Dendritic cell treated with granulocyte-macrophage colony-stimulating factor and Interleukin-4, amounts not matched to agents 40 ng/mL and 50 ng/mL, for 4 days (primary cell): Measurements from ENCODE around the gene RNF43.

Source experiments
- H3K27ac Mint-ChIP-seq: one replicate; pipeline ENCODE4 v1.8.0; 2022; ENCODE audit warnings: mild to moderate bottlenecking, mixed read lengths
- H3K27me3 Mint-ChIP-seq: one replicate; pipeline ENCODE4 v1.8.0; 2022; ENCODE audit warnings: mild to moderate bottlenecking, mixed read lengths
- H3K36me3 Mint-ChIP-seq: one replicate; pipeline ENCODE4 v1.8.0; 2022; ENCODE audit warnings: low read depth, mixed read lengths
- H3K4me1 Mint-ChIP-seq: one replicate; pipeline ENCODE4 v1.8.0; 2022; ENCODE audit warnings: low read depth, mixed read lengths
- H3K4me3 Mint-ChIP-seq: one replicate; pipeline ENCODE4 v1.8.0; 2022; ENCODE audit warnings: mild to moderate bottlenecking, moderate library complexity, mixed read lengths
- H3K9me3 Mint-ChIP-seq: one replicate; pipeline ENCODE4 v1.8.0; 2022; ENCODE audit warnings: mixed read lengths
- intact Hi-C: fragments of 100-400 bp; cut with micrococcal nuclease; formaldehyde crosslinking; loops from one replicate; pipeline ENCODE4 v1.15.0; 2022

RNF43 gene

DNA sequence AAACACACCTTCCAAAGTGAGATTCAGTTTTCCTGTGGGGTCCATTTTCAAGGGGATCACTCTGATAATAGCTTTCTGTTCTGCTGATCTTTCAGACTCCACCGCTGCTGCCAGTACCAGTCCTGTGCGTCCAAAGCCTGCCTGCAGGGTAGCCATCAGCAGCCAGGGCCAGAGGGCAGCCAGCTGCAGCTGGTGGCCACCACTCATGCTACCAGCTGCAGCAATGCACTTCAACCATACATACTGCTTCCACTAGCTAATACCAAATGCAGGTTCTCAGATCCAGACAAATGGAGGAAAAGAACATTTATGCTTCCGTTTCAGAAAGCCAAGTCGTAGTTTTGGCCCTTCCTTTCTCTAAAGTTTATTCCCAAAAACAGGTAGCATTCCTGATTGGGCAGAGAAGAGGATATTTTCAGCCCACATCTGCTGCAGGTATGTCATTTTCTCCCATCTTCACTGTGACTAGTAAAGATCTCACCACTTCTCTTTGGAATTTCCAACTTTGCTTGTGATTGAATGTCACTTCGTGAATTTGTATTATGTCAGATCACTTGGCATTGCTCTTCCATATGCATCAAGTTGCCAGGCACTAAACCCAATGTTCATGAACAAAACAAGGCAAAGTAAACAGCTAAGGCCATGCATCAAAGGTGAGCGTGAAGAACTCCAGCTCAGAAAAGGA, 1.8 kb downstream of the RNF43 start:
- Mint-ChIP-seq H3K36me3 (no peaks in the 10 kb centered on the region), H3K4me1 (peaks cover 9% of the 10 kb centered on the region)
- intact Hi-C loops: loop anchor here (2.0 to 10.0 kb wide), 2 partner anchors 61 to 99 kb away; partner anchors contain the start of gene SUPT4H1

DNA sequence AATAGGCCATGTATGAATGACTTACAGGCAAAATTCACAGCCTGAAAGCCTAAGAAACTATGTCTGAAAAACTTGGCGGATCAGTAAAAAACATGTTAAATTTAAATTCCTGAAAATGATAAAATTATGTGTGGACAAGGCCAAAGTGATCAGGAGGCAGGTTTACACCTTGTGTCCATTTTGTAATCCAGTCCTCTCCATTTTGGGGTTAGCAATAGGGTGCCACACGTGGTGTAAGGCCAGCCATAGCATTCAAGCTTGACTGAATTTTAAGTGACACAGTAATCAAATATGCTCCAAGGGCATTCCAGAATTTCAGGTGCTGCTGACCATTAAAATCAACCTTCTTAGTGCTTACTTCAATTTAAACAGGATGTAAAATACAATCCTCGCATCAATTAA, 2.7 kb downstream of the RNF43 start:
- Mint-ChIP-seq H3K4me3 (no peak overlapping the region), H3K4me1 (peaks cover 9% of the 10 kb centered on the region), H3K27me3 (peaks cover 13% of the 10 kb centered on the region), H3K36me3 (no peaks in the 10 kb centered on the region), H3K9me3 (no peaks in the 10 kb centered on the region), H3K27ac (no peak overlapping the region)
- intact Hi-C loops: loop anchor here (10.0 kb wide), 1 partner anchor 60 kb away; the partner anchor contains the start of gene SUPT4H1

More for the DNA sequence above, 1.8 kb downstream of the RNF43 start:
- Mint-ChIP-seq H3K9me3 (no peaks in the 10 kb centered on the region), H3K27me3 (peaks cover 13% of the 10 kb centered on the region), H3K4me3 (no peak overlapping the region), H3K27ac (no peak overlapping the region)

DNA sequence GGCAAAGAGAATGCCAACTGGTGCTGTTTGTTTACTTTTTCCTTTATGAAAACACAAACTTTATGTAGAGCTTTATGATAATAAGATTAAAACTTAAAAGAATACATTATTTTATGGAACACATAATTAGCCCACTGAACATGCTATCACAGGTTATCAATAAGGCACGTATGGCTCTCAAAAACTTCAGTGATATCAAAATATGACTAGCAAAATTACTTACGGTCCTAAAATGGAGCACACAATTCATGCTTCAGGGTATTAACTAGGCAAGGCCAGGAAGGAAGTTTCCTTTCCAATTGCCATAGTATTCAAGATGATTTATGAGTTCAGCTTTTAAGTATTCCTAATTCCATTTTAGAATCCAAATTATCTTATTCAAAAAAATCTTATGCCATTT, 3.6 kb downstream of the RNF43 start:
- Mint-ChIP-seq H3K9me3 (no peaks in the 10 kb centered on the region), H3K36me3 (no peaks in the 10 kb centered on the region), H3K27me3 (peaks cover 15% of the 10 kb centered on the region), H3K4me1 (peaks cover 9% of the 10 kb centered on the region), H3K27ac (no peak overlapping the region), H3K4me3 (no peak overlapping the region)
- intact Hi-C loops: loop anchor here (10.0 kb wide), 1 partner anchor 59 kb away; the partner anchor contains the start of gene SUPT4H1

DNA sequence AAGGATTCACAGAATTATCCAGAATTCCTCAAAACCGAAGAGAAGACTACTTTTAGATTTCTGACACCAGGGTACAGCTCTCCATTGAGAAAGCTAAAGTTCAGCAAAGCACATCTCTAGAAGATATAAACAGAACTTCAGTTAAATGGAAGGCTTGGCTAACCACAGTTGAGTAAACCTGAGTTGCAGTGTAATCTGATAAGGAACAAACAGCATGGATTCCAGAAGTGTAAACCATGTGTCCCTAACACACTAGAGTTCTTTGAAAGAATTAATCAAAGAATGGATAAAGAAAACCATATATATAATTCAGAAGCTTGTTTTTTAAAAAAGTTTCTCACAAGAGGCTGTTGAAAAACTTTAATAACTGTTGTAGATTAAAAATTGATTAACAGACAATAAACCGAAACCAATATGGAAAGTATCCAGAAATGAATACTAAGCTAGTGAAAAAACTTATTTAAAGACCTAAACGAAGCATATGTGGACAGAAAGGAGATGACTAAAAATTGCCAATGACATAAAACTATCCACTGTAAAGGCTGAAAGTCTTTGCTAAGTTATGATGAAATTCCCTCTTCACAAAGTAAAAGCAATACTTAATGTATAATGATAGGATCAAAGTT, 4.3 kb downstream of the RNF43 start:
- Mint-ChIP-seq H3K4me1 (peaks cover 9% of the 10 kb centered on the region), H3K4me3 (no peak overlapping the region), H3K27me3 (peaks cover 15% of the 10 kb centered on the region), H3K27ac (no peak overlapping the region), H3K36me3 (no peaks in the 10 kb centered on the region), H3K9me3 (no peaks in the 10 kb centered on the region)
- intact Hi-C loops: loop anchor here (10.0 kb wide), 1 partner anchor 58 kb away; the partner anchor contains the start of gene SUPT4H1

DNA sequence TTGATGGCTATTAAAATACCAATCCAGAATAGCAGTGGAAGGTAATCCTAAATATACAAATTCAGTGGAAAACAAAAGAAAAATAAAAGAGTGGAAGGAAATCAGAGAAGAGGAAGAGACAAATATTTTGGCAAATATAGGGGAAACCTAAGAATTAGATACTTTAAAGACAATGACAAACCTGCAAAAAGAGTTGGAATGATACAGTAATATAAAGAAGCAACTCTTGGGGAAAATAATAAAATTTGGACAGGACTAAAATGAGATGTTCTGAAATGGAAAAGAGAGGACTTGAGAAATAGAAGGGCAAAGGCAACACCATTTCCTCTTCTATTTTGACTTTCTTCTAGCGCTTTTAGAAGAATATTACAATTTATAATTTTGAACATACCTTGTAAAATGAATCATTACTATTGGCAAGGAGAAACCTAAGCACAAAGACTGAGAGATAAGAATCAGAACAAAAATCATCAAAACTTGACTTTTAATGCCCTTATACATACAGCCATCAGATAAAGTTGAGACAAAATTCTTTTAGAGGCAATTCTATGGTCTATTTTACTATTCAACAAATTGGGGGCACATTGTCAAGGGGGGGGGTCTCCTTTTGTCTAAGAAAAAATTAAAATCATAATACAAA, 5.2 kb downstream of the RNF43 start:
- Mint-ChIP-seq H3K27me3 (peaks cover 12% of the 10 kb centered on the region), H3K4me3 (no peak overlapping the region), H3K27ac (no peak overlapping the region), H3K36me3 (no peaks in the 10 kb centered on the region), H3K4me1 (peaks cover 2% of the 10 kb centered on the region), H3K9me3 (no peaks in the 10 kb centered on the region)
- intact Hi-C loops: loop anchor here (10.0 kb wide), 1 partner anchor 57 kb away; the partner anchor contains the start of gene SUPT4H1

DNA sequence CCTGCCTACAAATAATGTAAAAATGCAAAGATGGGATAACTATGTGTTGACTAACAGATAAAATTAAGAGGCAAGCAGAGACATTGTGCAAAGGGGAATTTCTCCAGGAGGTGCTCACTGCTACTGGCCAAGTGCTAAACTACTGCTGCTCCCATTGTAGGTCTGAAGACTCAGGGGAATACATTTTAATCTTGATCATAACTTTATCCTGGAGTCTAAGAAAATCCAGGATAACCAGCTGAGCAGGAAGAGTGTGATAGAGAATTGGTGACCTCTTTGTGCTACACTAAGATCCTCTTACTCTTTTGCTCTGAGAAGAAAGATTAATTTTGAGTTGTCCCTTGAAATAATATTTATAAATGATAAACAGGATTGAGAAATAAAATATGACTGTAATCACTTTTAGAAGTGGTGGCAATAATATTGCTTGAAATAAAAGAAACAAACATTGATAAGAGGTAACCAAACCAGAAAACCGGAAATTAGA, 5.9 kb downstream of the RNF43 start:
- Mint-ChIP-seq H3K36me3 (no peaks in the 10 kb centered on the region), H3K27me3 (peaks cover 12% of the 10 kb centered on the region), H3K4me1 (no peaks in the 10 kb centered on the region), H3K27ac (no peak overlapping the region), H3K4me3 (no peak overlapping the region), H3K9me3 (no peaks in the 10 kb centered on the region)
- intact Hi-C loops: loop anchor here (10.0 kb wide), 1 partner anchor 57 kb away; the partner anchor contains the start of gene SUPT4H1

DNA sequence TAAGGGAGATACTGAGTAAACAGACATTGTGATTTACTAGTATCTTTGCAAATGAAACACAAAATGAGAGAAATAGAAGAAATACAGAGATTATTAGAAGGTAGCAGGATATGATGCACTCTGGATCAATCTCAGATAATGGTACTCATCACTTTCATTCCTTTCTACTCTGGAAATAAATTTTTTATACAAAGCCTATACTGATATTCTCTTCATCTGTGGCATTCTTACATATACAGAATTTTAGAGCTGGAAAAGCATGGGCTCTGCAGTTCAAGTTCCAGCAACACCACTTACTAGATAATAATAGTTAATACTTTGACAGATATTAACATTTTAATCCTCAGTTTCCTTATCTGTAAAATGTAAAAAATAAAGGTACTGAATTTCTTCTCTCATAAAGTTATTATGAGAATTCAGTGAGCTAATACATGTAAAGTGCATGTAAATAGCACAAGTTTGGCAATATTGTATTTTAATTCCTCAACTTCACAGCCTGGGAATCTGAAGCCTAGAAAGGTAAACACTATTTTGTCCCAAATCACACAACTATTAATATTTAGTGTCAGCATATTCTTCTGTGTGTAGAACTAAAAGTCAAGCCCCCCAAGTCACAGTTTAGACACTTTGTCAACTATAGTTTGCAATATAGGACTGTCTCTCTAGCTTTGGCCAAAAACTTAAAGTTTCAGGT, 6.5 kb downstream of the RNF43 start:
- intact Hi-C loops: loop anchor here (10.0 kb wide), 1 partner anchor 56 kb away; the partner anchor contains the start of gene SUPT4H1

DNA sequence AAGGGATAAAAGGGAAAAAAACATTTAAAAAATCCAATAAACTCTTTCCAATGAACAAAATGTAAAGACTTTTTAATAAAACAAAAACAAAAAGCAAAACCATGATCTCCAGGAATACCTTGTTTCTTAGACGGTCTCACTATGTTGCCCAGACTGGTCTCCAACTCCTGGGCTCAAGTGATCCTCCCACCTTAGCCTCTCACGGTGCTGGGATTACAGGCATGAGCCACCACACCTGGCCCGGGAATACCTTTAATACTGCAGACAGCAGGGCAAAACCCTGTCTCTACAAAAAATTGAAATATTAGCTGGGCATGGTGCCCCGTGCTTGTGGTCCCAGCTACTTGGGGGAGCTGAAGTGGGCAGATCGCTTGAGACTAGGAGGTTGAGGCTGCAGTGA, 7.9 kb downstream of the RNF43 start:
- peaks cover 17% of the 10 kb centered on the region for H3K27me3 Mint-ChIP-seq
- no peaks in the 10 kb centered on the region for H3K4me1 Mint-ChIP-seq
- H3K9me3 Mint-ChIP-seq: no peaks in the 10 kb centered on the region
- intact Hi-C loops: no loop called here
- no peaks in the 10 kb centered on the region for H3K36me3 Mint-ChIP-seq
- no peak overlapping the region for H3K4me3 Mint-ChIP-seq
- H3K27ac Mint-ChIP-seq: no peak overlapping the region

More for the DNA sequence above, 6.5 kb downstream of the RNF43 start:
- H3K27ac Mint-ChIP-seq: no peak overlapping the region
- no peaks in the 10 kb centered on the region for H3K36me3 Mint-ChIP-seq
- no peaks in the 10 kb centered on the region for H3K4me1 Mint-ChIP-seq
- peaks cover 12% of the 10 kb centered on the region for H3K27me3 Mint-ChIP-seq
- H3K9me3 Mint-ChIP-seq: no peaks in the 10 kb centered on the region
- no peak overlapping the region for H3K4me3 Mint-ChIP-seq

DNA sequence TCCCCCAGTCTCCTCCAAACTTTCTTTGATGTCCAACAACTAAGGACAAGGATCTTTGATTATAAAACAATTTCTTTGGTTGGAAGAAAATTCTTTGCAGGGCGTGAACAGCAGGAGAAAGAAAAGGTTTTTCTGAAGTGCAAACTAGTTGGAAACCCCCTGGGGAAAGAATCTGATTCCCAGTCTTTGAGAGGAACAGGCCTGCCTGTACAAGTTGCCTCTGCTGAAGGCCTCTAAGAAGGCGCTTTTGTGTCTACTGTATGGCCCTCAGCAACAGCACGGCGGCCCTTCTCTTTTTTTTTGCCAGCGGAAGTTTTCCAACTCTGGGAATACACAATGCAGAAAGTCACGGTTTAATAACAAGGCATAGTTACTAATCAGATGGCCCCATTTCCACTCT, 14.0 kb downstream of the RNF43 start:
- H3K4me1 Mint-ChIP-seq: no peaks in the 10 kb centered on the region
- no peak overlapping the region for H3K27ac Mint-ChIP-seq
- no peak overlapping the region for H3K4me3 Mint-ChIP-seq
- peaks cover 23% of the 10 kb centered on the region for H3K27me3 Mint-ChIP-seq
- intact Hi-C loops: no loop called here
- H3K9me3 Mint-ChIP-seq: no peaks in the 10 kb centered on the region
- H3K36me3 Mint-ChIP-seq: no peaks in the 10 kb centered on the region

DNA sequence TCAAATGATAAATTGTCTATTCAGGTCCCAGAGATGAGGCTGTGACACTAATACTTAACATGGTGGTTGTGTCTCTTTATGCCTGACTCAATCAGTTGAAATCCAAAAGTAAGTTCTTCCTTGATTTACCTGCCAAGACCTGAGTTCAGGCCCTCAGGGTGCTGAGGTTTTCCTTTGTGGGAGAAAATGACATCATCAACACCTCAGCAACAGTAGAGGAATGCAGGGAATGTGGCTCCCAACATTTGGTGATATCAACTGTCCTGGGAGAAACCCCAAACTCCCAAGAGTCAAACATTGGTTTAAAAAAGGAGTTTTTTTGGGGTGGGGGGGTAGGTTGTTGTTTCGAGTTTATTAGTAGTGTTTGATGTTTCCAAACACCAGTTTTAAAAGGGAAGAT, 14.7 kb downstream of the RNF43 start:
- Mint-ChIP-seq H3K4me3 (no peak overlapping the region), H3K27ac (no peak overlapping the region), H3K4me1 (no peaks in the 10 kb centered on the region), H3K27me3 (peaks cover 23% of the 10 kb centered on the region), H3K9me3 (no peaks in the 10 kb centered on the region), H3K36me3 (no peaks in the 10 kb centered on the region)
- intact Hi-C loops: no loop called here

DNA sequence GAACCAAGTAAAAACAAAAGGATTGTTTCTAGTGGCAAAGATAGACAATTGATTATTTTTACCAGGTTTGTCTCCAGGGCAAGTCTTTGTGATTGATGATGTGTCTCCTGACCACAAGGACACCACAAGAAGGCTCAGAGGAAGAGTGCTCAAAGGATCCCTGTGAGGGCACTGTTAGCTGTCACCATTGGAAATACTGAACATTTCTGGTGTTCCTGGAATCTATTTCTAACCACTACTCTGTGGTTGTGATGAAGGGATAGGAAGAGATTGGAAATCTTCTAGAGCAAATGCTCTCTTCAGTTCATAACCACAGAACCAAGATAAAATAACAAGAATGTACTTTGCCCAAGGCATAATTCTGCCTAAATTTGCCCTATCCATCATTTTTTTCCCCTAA, 15.3 kb downstream of the RNF43 start:
- H3K27ac Mint-ChIP-seq: no peak overlapping the region

DNA sequence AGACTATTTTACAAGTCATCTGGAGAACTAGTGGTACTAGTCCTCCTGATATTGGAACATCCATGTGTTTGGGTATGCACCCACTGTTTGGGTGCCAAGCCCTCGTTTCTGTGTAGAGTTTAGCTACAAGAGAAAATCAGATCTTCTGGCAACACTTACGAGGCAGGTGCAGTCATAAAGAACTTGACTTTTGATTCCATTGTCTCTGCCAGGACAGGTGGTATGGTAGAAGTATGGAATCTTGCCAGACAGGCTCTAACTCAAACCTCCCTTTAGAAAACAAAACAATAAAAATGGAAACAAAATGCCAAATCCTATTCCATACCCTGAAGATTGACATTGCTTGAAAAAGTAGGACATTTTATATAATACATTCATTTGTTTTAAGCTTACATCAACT, 16.0 kb downstream of the RNF43 start:
- Mint-ChIP-seq H3K27me3 (peaks cover 27% of the 10 kb centered on the region), H3K36me3 (no peaks in the 10 kb centered on the region), H3K9me3 (no peaks in the 10 kb centered on the region), H3K4me3 (no peak overlapping the region), H3K4me1 (no peaks in the 10 kb centered on the region), H3K27ac (no peak overlapping the region)
- intact Hi-C loops: no loop called here

More for the DNA sequence above, 15.3 kb downstream of the RNF43 start:
- intact Hi-C loops: no loop called here
- H3K9me3 Mint-ChIP-seq: no peaks in the 10 kb centered on the region
- H3K36me3 Mint-ChIP-seq: no peaks in the 10 kb centered on the region
- H3K27me3 Mint-ChIP-seq: peaks cover 26% of the 10 kb centered on the region
- no peak overlapping the region for H3K4me3 Mint-ChIP-seq
- H3K4me1 Mint-ChIP-seq: no peaks in the 10 kb centered on the region

DNA sequence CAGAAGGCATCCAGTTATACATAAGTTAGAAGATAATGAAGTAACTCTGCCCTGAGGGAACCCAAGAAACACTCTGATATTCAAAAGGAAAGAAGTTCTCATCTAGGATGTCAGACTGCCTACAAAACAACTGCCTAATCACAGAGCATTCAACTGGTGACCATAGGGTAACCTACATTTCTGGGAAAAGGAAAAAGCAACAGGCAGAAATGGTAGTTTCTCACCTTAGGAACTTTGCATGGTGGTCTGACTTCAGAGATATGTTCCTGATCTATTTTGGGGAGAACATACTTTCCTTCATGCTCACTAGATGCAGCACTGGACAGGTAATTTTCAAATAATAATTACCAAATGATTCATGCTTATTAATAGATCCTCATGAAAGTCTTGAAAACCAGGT, 16.5 kb downstream of the RNF43 start:
- intact Hi-C loops: no loop called here
- Mint-ChIP-seq H3K27me3 (peaks cover 31% of the 10 kb centered on the region), H3K36me3 (no peaks in the 10 kb centered on the region), H3K27ac (no peak overlapping the region), H3K4me1 (no peaks in the 10 kb centered on the region), H3K9me3 (no peaks in the 10 kb centered on the region), H3K4me3 (no peak overlapping the region)
